Parathyroid adenoma (tissue), 2 donors: ENCODE measurements around the gene ATXN2L.

Experiments
- H2AFZ ChIP-seq: fragments of 300-600 bp; sonication (generic); one replicate; pipeline ENCODE4 v1.7.0; 2017; ENCODE audit warnings: antibody characterized with exemption, mild to moderate bottlenecking
- H3K27ac ChIP-seq: fragments of 300-600 bp; sonication (generic); one replicate; pipeline ENCODE4 v1.7.0; 2017
- H3K27me3 ChIP-seq: fragments of 300-600 bp; sonication (generic); one replicate; pipeline ENCODE4 v1.7.0; 2017; ENCODE audit warnings: low read length; ENCODE audit not compliant: control insufficient read depth, insufficient read depth
- H3K36me3 ChIP-seq: fragments of 300-600 bp; sonication (generic); one replicate; pipeline ENCODE4 v1.7.0; 2017; ENCODE audit warnings: low read length; ENCODE audit not compliant: control insufficient read depth, insufficient read depth
- H3K4me1 ChIP-seq: fragments of 300-600 bp; sonication (generic); one replicate; pipeline ENCODE4 v1.7.0; 2017; ENCODE audit warnings: control low read depth
- H3K4me2 ChIP-seq: fragments of 300-600 bp; sonication (generic); one replicate; pipeline ENCODE4 v1.7.0; 2017; ENCODE audit warnings: low read length
- H3K4me3 ChIP-seq: fragments of 300-600 bp; sonication (generic); one replicate; pipeline ENCODE4 v1.7.0; 2017; ENCODE audit warnings: low read depth, low read length
- H3K79me2 ChIP-seq: fragments of 300-600 bp; sonication (generic); one replicate; pipeline ENCODE4 v1.7.0; 2017; ENCODE audit warnings: control low read depth
- H3K9ac ChIP-seq: fragments of 300-600 bp; sonication (generic); one replicate; pipeline ENCODE4 v1.7.0; 2017; ENCODE audit warnings: mild to moderate bottlenecking
- H3K9me3 ChIP-seq: fragments of 300-600 bp; sonication (generic); one replicate; pipeline ENCODE4 v1.7.0; 2017; ENCODE audit warnings: low read length; ENCODE audit not compliant: control insufficient read depth
- CTCF ChIP-seq: fragments of 300-600 bp; sonication (generic); IDR thresholded peaks from one replicate; pipeline ENCODE4 v1.7.0; 2017; ENCODE audit warnings: antibody characterized with exemption, mild to moderate bottlenecking
- donor health status: primary hyperparathyroidism.

The ATXN2L gene

DNA sequence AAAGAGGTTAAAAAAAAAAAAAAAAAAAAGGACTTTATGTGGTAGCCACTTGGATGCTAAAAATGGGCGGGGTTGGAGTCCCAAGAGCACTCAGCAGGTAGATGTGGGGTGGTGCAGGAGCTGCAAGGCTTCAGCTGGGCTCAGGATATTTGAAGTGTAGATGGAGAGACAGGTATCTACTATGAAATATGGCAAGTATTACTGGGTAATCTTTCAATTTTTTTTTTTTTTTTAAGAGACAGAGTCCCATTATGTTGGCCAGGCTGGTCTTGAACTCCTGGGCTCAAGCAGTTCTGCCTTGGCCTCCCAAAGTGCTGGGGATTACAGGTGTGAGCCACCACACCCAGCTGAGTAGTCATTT lies 15.7 kb downstream of the ATXN2L start:
- no peaks in the 10 kb centered on the region for H3K4me1 ChIP-seq
- no peak overlapping the region for H3K4me2 ChIP-seq
- H3K36me3 ChIP-seq = no peaks in the 10 kb centered on the region
- H3K27ac ChIP-seq = no peak overlapping the region
- no peaks in the 10 kb centered on the region for H3K79me2 ChIP-seq
- H3K9me3 ChIP-seq = no peaks in the 10 kb centered on the region
- no peak overlapping the region for H2AFZ ChIP-seq
- TF ChIP-seq CTCF = no peak
- H3K27me3 ChIP-seq = no peaks in the 10 kb centered on the region
- H3K9ac ChIP-seq = no peak overlapping the region
- H3K4me3 ChIP-seq = no peak overlapping the region

DNA sequence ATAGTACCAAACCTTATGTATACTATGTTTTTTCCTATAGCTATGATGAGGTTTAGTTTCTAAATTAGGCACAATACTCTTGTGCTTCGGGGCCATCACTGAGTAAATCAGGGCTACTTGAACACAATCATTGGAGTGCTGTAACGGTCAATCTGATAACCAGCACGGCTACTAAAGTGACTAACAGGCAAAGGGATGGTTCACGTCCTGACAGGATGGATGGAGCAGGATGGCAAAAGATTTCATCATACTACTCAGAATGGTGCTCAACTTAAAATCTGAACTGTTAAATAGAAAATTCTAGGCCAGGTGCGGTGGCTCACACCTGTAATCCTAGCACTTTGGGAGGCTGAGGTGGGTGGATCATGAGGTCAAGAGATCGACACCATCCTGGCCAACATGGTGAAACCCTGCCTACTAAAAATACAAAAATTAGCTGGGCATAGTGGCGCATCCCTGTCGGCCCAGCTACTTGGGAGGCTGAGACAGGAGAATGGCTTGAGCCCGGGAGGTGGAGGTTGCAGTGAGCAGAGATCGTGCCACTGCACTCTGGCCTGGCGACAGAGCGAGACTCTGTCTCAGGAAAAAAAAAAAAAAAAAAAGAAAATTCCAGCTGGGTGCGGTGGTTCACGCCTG lies 16.3 kb downstream of the ATXN2L start:
- Histone ChIP-seq H3K27ac (no peak overlapping the region), H3K4me2 (no peak overlapping the region), H3K9ac (no peak overlapping the region), H3K27me3 (no peaks in the 10 kb centered on the region), H3K9me3 (no peaks in the 10 kb centered on the region), H3K4me1 (no peaks in the 10 kb centered on the region), H3K4me3 (no peak overlapping the region), H2AFZ (no peak overlapping the region), H3K36me3 (no peaks in the 10 kb centered on the region), H3K79me2 (no peaks in the 10 kb centered on the region)
- TF ChIP-seq CTCF = no peak

GRCh38 chr16:28839899-28840298 lies 17.1 kb downstream of the ATXN2L start:
- no peak overlapping the region for H3K4me2 ChIP-seq
- H3K4me3 ChIP-seq = no peak overlapping the region
- H3K9me3 ChIP-seq = no peaks in the 10 kb centered on the region
- no peaks in the 10 kb centered on the region for H3K36me3 ChIP-seq
- no peak overlapping the region for H3K9ac ChIP-seq
- no peaks in the 10 kb centered on the region for H3K4me1 ChIP-seq
- no peaks in the 10 kb centered on the region for H3K27me3 ChIP-seq
- no peak for TF ChIP-seq CTCF
- no peak overlapping the region for H3K27ac ChIP-seq
- no peak overlapping the region for H2AFZ ChIP-seq
- no peaks in the 10 kb centered on the region for H3K79me2 ChIP-seq

DNA sequence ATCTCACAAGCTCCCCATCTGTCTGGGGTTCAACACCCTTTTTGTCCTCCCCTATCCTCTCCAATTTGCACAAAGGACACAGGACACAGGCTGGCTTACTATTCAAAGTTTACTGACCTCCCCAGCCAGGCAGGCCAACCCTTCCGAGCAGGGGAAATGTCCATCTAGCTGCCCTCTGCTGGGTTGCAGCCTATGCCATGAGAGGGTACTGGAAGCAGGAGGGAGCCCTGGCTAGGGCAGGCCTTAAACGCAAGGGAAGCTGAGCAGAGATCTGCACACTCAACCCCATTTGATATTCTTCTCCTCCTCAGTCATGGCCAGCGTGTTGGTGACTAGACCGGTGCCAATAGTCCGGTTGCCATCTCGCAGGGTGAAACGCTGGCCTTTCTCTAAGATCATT lies 19.9 kb downstream of the ATXN2L start:
- peaks cover 12% of the 10 kb centered on the region for H3K79me2 ChIP-seq
- no peak for TF ChIP-seq CTCF
- H3K4me3 ChIP-seq = no peak overlapping the region
- H3K36me3 ChIP-seq = no peaks in the 10 kb centered on the region
- H3K9me3 ChIP-seq = no peaks in the 10 kb centered on the region
- H3K4me1 ChIP-seq = peaks cover 12% of the 10 kb centered on the region
- H3K4me2 ChIP-seq = no peak overlapping the region
- no peak overlapping the region for H3K27ac ChIP-seq
- no peak overlapping the region for H2AFZ ChIP-seq
- no peak overlapping the region for H3K9ac ChIP-seq
- no peaks in the 10 kb centered on the region for H3K27me3 ChIP-seq

DNA sequence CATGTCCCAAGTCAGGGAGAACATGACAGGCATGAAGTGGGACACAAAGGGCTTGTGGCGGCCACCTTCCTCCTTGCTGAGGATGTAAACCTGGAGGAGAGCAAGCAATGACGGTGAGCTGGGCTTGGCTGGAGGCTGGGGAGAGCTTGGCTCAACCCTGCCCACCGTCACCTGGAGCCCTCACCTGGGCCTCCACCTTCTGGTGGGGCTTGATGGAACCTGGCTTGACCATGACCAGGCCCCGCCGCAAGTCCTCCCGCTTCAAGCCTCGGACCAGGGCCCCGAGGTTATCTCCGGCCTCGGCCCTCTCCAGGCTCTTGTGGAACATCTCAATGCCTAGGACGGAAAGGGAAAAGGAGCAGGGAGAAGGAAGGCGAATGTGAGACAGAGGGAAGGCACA lies 21.0 kb downstream of the ATXN2L start:
- no peaks in the 10 kb centered on the region for H3K36me3 ChIP-seq
- H3K4me1 ChIP-seq = peaks cover 12% of the 10 kb centered on the region
- H3K4me3 ChIP-seq = no peak overlapping the region
- no peak for TF ChIP-seq CTCF
- no peak overlapping the region for H2AFZ ChIP-seq
- H3K27me3 ChIP-seq = no peaks in the 10 kb centered on the region
- no peak overlapping the region for H3K9ac ChIP-seq
- H3K27ac ChIP-seq = no peak overlapping the region
- H3K9me3 ChIP-seq = no peaks in the 10 kb centered on the region
- H3K4me2 ChIP-seq = no peak overlapping the region
- peaks cover 12% of the 10 kb centered on the region for H3K79me2 ChIP-seq
